GM20000 (cell line): ENCODE results near the gene PTH2.

Source experiments
- DNase-seq: peaks from one replicate; pipeline ENCODE4 v3.0.0; 2012; ENCODE audit warnings: low spot score
- CTCF ChIP-seq: IDR thresholded peaks from 2 replicates; pipeline ENCODE4 v1.5.1; 2012; ENCODE audit warnings: mild to moderate bottlenecking, control low read depth; ENCODE audit errors: extremely low read depth, missing control alignments

PTH2 gene

GRCh38 chr19:49403404-49404187 lies 19.6 kb downstream of the PTH2 start:
- DNase-seq: no peak
- no peak for TF ChIP-seq CTCF

GRCh38 chr19:49400029-49400428 lies 23.2 kb downstream of the PTH2 start:
- no peak for DNase-seq
- no peak for TF ChIP-seq CTCF

GRCh38 chr19:49398931-49399330 lies 24.3 kb downstream of the PTH2 start:
- no peak for DNase-seq
- no peak for TF ChIP-seq CTCF

- TF ChIP-seq CTCF: no peak
- no peak for DNase-seq
These were observed 25.1 kb downstream of the PTH2 start for GRCh38 chr19:49398001-49398615.

- DNase-seq: no peak
- TF ChIP-seq CTCF: no peak
These were observed 26.3 kb downstream of the PTH2 start for GRCh38 chr19:49396738-49397505.

- no peak for DNase-seq
- TF ChIP-seq CTCF: no peak
These were observed 27.4 kb downstream of the PTH2 start for GRCh38 chr19:49395581-49396407.
